K562 (cell line): ENCODE measurements around the gene ZEB2. TPM values are rescaled to one million over a fixed set of nuclear protein-coding genes. Genes with fewer than 3 reads are reported as not detected.

Experiments
- ATAC-seq: fragments of 200-7000 bp; cut with Tn5 transposase; 3 replicates; pipeline ENCODE4 v1.9.1; 2020; ENCODE audit warnings: moderate library complexity
- BruUV-seq: library from RNA; stranded (reverse); fragments of 400-500 nt; replicated peaks from 2 replicates; lab custom pipeline; 2021; lab: Mats Ljungman, UMichigan
- CTCF ChIA-PET: fragments of 300-600 bp; formaldehyde crosslinking; extraction: SDS; loops from one replicate; lab custom pipeline; 2021; ENCODE audit warnings: low intra/inter-chr PET ratio; lab: Yijun Ruan, JAX
- POLR2A ChIA-PET: fragments of 300-600, 350-650 bp; sonication (Branson Sonifier 250); formaldehyde crosslinking; extraction: SDS; loops from one replicate; lab custom pipeline; 2021; ENCODE audit warnings: antibody characterized with exemption, inconsistent platforms; lab: Yijun Ruan, JAX
- DNase-seq, 4 experiments: peaks; one replicate each; pipeline versions ENCODE4 v3.0.0 to v3.0.0-alpha.2; 2011 to 2018; ENCODE audit warnings: low spot score in 3 of 4, mixed read lengths in 3 of 4; ENCODE audit errors: extremely low read depth in 1 of 4
- FAIRE-seq: peaks from 2 replicates; lab custom pipeline; 2011; peaks lifted over from hg19 to GRCh38; lab: Jason Lieb, UNC
- H2AFZ ChIP-seq: 2 replicates; pipeline ENCODE4 v1.6.0; 2011; ENCODE audit warnings: low read depth, low read length, control low read depth, inconsistent platforms
- H3K27ac ChIP-seq: fragments of 200-600 bp; 3 replicates; pipeline ENCODE4 v1.8.0; 2011; ENCODE audit warnings: low read depth, mild to moderate bottlenecking, control low read depth, inconsistent platforms, low read length, moderate library complexity, mixed read lengths; ENCODE audit errors: extremely low read depth
- H3K27me3 ChIP-seq, 2 experiments: fragments of 300-600 bp in 1 of 2; 2 replicates in 1 of 2; 3 replicates in 1 of 2; pipeline versions ENCODE4 v1.6.0 to v1.8.0; 2011; ENCODE audit warnings: inconsistent platforms in 2 of 2, low read length in 2 of 2, mild to moderate bottlenecking in 1 of 2, mixed read lengths in 1 of 2, moderate library complexity in 1 of 2; ENCODE audit not compliant: control insufficient read depth in 2 of 2, insufficient read depth in 2 of 2
- H3K36me3 ChIP-seq: fragments of 300-600 bp; 3 replicates; pipeline ENCODE4 v1.8.0; 2011; ENCODE audit warnings: mild to moderate bottlenecking, low read length, inconsistent platforms; ENCODE audit not compliant: control insufficient read depth, insufficient read depth
- H3K4me1 ChIP-seq, 2 experiments: fragments of 200-600 bp in 1 of 2; replicated peaks in 1 of 2; 2 replicates in 1 of 2; 3 replicates in 1 of 2; pipeline versions ENCODE4 v1.5.1 to v1.8.0; 2011; ENCODE audit warnings: inconsistent platforms in 2 of 2, low read length in 2 of 2, mild to moderate bottlenecking in 1 of 2, mixed read lengths in 1 of 2, moderate library complexity in 1 of 2; ENCODE audit not compliant: control insufficient read depth in 2 of 2, insufficient read depth in 2 of 2
- H3K4me2 ChIP-seq: 2 replicates; pipeline ENCODE4 v1.6.1; 2011; ENCODE audit warnings: low read length, control low read depth, inconsistent platforms, mixed read lengths; ENCODE audit not compliant: insufficient read depth
- H3K4me3 ChIP-seq: fragments of 200-600 bp; sonication (generic), shearing (Covaris generic); 2 replicates; pipeline ENCODE4 v1.5.1; 2016; ENCODE audit warnings: control low read depth, inconsistent platforms
- H3K79me2 ChIP-seq: fragments of 200-600 bp; 3 replicates; pipeline ENCODE4 v1.8.0; 2011; ENCODE audit warnings: low read length, inconsistent platforms; ENCODE audit not compliant: control insufficient read depth, insufficient read depth
- H3K9ac ChIP-seq, 2 experiments: 2 replicates each; pipeline versions ENCODE4 v1.6.0 to v1.6.1; 2011; ENCODE audit warnings: low read depth in 2 of 2, low read length in 2 of 2, control low read depth in 1 of 2, inconsistent platforms in 1 of 2, mild to moderate bottlenecking in 1 of 2, mixed read lengths in 1 of 2; ENCODE audit not compliant: insufficient read depth in 1 of 2
- H3K9me1 ChIP-seq: one replicate; pipeline ENCODE4 v1.6.0; 2011; ENCODE audit warnings: inconsistent platforms, mild to moderate bottlenecking, low read length, moderate library complexity; ENCODE audit not compliant: control insufficient read depth, insufficient read depth
- H3K9me3 ChIP-seq: replicated peaks from 2 replicates; pipeline ENCODE4 v1.5.1; 2011; ENCODE audit warnings: low read depth, low read length, inconsistent platforms; ENCODE audit not compliant: control insufficient read depth, insufficient read depth
- H4K20me1 ChIP-seq: replicated peaks from 2 replicates; pipeline ENCODE4 v1.6.1; 2011; ENCODE audit warnings: low read length, inconsistent platforms, mixed read lengths; ENCODE audit not compliant: control insufficient read depth, insufficient read depth
- BHLHE40 ChIP-seq: IDR thresholded peaks from 2 replicates; pipeline ENCODE4 v1.6.1; 2011; ENCODE audit warnings: low read length, improper control_type of control experiment
- C11orf30 ChIP-seq: fragments of 450-650 bp; IDR thresholded peaks from 2 replicates; pipeline ENCODE4 v1.6.1; 2016; ENCODE audit warnings: low read depth, mild to moderate bottlenecking
- CEBPB ChIP-seq: fragments of 450-650 bp; IDR thresholded peaks from 2 replicates; pipeline ENCODE4 v1.6.1; 2016; ENCODE audit warnings: missing genetic modification characterization, missing compliant biosample characterization
- CEBPG ChIP-seq, 3 experiments: fragments of 200-800 bp in 1 of 3; sonication (Bioruptor generic) in 1 of 3; sonication (generic) in 1 of 3; formaldehyde crosslinking in 1 of 3; IDR thresholded peaks in 2 of 3; conservative IDR thresholded peaks in 1 of 3; 2 replicates each; pipeline versions ENCODE4 v1.6.1 to v1.8.0; 2016 to 2022; ENCODE audit warnings: missing compliant biosample characterization in 2 of 3, missing genetic modification characterization in 2 of 3, mild to moderate bottlenecking in 1 of 3, missing genetic modification reagents in 1 of 3
- HLTF ChIP-seq: fragments of 450-650 bp; IDR thresholded peaks from 2 replicates; pipeline ENCODE4 v1.6.1; 2016
- HSF4 ChIP-seq: fragments of 250-450 bp; sonication (Bioruptor Pico); IDR thresholded peaks from 2 replicates; pipeline ENCODE4 v2.1.2; 2022; ENCODE audit warnings: mild to moderate bottlenecking, moderate library complexity, borderline replicate concordance
- MECOM ChIP-seq: fragments of 250-450 bp; sonication (Bioruptor Pico); IDR thresholded peaks from 2 replicates; pipeline ENCODE4 v1.8.0; 2022; ENCODE audit warnings: inconsistent platforms
- MEF2A ChIP-seq: IDR thresholded peaks from 2 replicates; pipeline ENCODE4 v1.6.1; 2011; ENCODE audit warnings: low read depth, mild to moderate bottlenecking, low read length, moderate library complexity; ENCODE audit not compliant: control insufficient read depth
- PTTG1 ChIP-seq: fragments of 450-650 bp; IDR thresholded peaks from 2 replicates; pipeline ENCODE4 v1.6.1; 2016; ENCODE audit warnings: low read depth, mild to moderate bottlenecking, missing genetic modification characterization, missing compliant biosample characterization
- RBM39 ChIP-seq: fragments of 200-400 bp; formaldehyde crosslinking; optimal IDR thresholded peaks from 2 replicates; pipeline ENCODE3; 2018; ENCODE audit warnings: low read depth, low read length
- SMARCA4 ChIP-seq: fragments of 450-650 bp; IDR thresholded peaks from 2 replicates; pipeline ENCODE4 v1.6.1; 2016
- TOE1 ChIP-seq, 2 experiments: fragments of 450-650 bp in 1 of 2; sonication (generic) in 1 of 2; formaldehyde crosslinking in 1 of 2; IDR thresholded peaks; 2 replicates each; pipeline versions ENCODE4 v1.7.1 to v1.8.0; 2016 to 2022; ENCODE audit warnings: borderline replicate concordance in 2 of 2, mild to moderate bottlenecking in 2 of 2, antibody characterized with exemption in 1 of 2, inconsistent platforms in 1 of 2, low read depth in 1 of 2, missing genetic modification reagents in 1 of 2, moderate library complexity in 1 of 2
- TRIM25 ChIP-seq: fragments of 450-650 bp; IDR thresholded peaks from 2 replicates; pipeline ENCODE4 v1.7.0; 2016; ENCODE audit warnings: borderline replicate concordance
- TSC22D4 ChIP-seq: fragments of 450-650 bp; IDR thresholded peaks from 2 replicates; pipeline ENCODE4 v1.6.1; 2016; ENCODE audit warnings: missing genetic modification characterization, missing biosample characterization, control low read depth
- ZBTB26 ChIP-seq: fragments of 450-650 bp; formaldehyde crosslinking; IDR thresholded peaks from 2 replicates; pipeline ENCODE4 v1.4.0; 2022; ENCODE audit warnings: missing genetic modification characterization
- ZC3H8 ChIP-seq: fragments of 450-650 bp; IDR thresholded peaks from 2 replicates; pipeline ENCODE4 v1.6.1; 2017
- ZNF121 ChIP-seq: sonication (generic); formaldehyde crosslinking; conservative IDR thresholded peaks from 2 replicates; pipeline ENCODE4 v1.8.0; 2022; ENCODE audit warnings: missing genetic modification reagents
- ZNF347 ChIP-seq: fragments of 450-650 bp; formaldehyde crosslinking; IDR thresholded peaks from 2 replicates; pipeline ENCODE4 v1.4.0; 2020; ENCODE audit warnings: low read depth, mild to moderate bottlenecking, moderate library complexity
- WGBS: fragments of 100-300 bp; shearing (Covaris generic); methylation state at CpG from one replicate; pipeline ENCODE4 v1.1.6; 2016; ENCODE audit warnings: low coverage, mixed read lengths; ENCODE audit not compliant: insufficient coverage; ENCODE audit errors: missing lambda C conversion rate; 5-methylcytosine and 5-hydroxymethylcytosine counted together
- in situ Hi-C: fragments of 300-500 bp; cut with MboI; formaldehyde crosslinking; loops from 4 replicates; pipeline ENCODE4 v1.15.0; 2018; ENCODE audit warnings: inconsistent platforms, mixed read lengths
- intact Hi-C: fragments of 100-400 bp; cut with micrococcal nuclease; formaldehyde crosslinking; loops from 2 replicates; pipeline ENCODE4 v1.14.2; 2022
- polyA plus RNA-seq, 8 experiments: library from polyadenylated mRNA; depleted of rRNA in 4 of 8; stranded (reverse) in 5 of 8; unstranded in 3 of 8; fragments of >200 nt; fragmentation: Nextera tagmentation in 2 of 8; fragmentation: Illumina TruSeq in 1 of 8; extraction: Ambion mirVana in 2 of 8; extraction: Trizol in 1 of 8; gene quantifications; 2 replicates each; pipeline versions ENCODE4 v1.2.1 to v1.2.3, GENCODE V29; 2011 to 2014; ENCODE audit warnings: inconsistent platforms in 1 of 8, missing spikeins in 1 of 8
- total RNA-seq, 7 experiments: library from RNA; depleted of rRNA in 6 of 7; stranded (reverse); fragments of >200 nt in 6 of 7; fragmentation: Illumina TruSeq in 2 of 7; extraction: Trizol in 2 of 7; gene quantifications; 2 replicates each; pipeline versions ENCODE4 v1.2.1 to v1.2.3, GENCODE V29; 2011 to 2021; ENCODE audit warnings: low replicate concordance in 1 of 7

Gene ZEB2
- total and polyA plus RNA-seq, 9 of the 15 experiments (the other 6 are each of a cell fraction or from before 2014, with no cell fraction given): 15.1 to 113 (median 72.3) TPM

DNA sequence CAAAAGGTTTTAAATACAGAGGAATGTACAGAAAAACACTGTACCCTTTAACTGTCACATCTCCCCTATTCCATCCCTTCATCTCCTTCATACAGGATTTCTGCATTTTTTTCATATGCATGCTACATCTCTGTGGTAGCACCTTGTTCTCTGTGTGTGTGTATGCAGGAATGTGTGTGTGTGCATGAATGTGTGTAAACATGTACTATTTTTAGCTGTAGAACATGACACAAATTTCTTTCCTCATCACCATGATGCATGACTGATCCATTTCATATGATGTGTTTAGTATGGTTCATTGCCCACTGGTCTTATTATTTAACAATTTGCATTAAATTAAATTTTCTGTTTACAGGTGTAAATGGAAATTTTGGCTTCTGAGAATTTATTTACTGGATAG is 21.5 kb upstream of the ZEB2 start (continued):
- no peak for TF ChIP-seq ZNF121 (CRISPR knock-in tag)
- no peak for TF ChIP-seq SMARCA4
- TF ChIP-seq ZBTB26 (CRISPR knock-in tag): no peak
- TF ChIP-seq, all 486 proteins: peak for 0

GRCh38 chr2:144539289-144539782 is 19.4 kb upstream of the ZEB2 start:
- no peaks in the 10 kb centered on the region for H3K79me2 ChIP-seq
- H3K4me2 ChIP-seq: no peak overlapping the region
- peak overlapping the region; percentile 81 for H2AFZ ChIP-seq
- no peaks in the 10 kb centered on the region for H3K36me3 ChIP-seq
- ATAC-seq (peak; percentile 47), DNase-seq (no peak), FAIRE-seq (no peak)
- H3K9ac ChIP-seq: no peak overlapping the region
- in situ Hi-C loops: no loop called here
- BruUV-seq: no TSS peak
- CTCF ChIA-PET: no interaction called here
- no peaks in the 10 kb centered on the region for H3K9me3 ChIP-seq
- no peak overlapping the region for H3K27ac ChIP-seq
- intact Hi-C loops: no loop called here
- H3K4me3 ChIP-seq: no peak overlapping the region
- WGBS: 60% methylated on average over 4 of the region's 4 CpGs
- no peaks in the 10 kb centered on the region for H3K27me3 ChIP-seq
- H4K20me1 ChIP-seq: no peaks in the 10 kb centered on the region
- H3K9me1 ChIP-seq: no peaks in the 10 kb centered on the region
- POLR2A ChIA-PET: interaction anchor here (0.6 kb wide), 1 partner anchor 14 kb away, joined by 3 read pairs; no protein-coding TSS in a partner anchor
- H3K4me1 ChIP-seq: no peaks in the 10 kb centered on the region; a peak in 1 of 5 replicates
- no peak for TF ChIP-seq TOE1 (IDR thresholded peaks at IDR 0.05; ENCODE audit: borderline replicate concordance)
- TF ChIP-seq TOE1 (CRISPR knock-in tag; IDR thresholded peaks at IDR 0.05; ENCODE audit: borderline replicate concordance, low read depth): no peak
- TF ChIP-seq MECOM (CRISPR knock-in tag): peak; percentile 14; the same call in 1 of the 2 replicates
- peak; percentile 20; the same call in 1 of the 2 replicates for TF ChIP-seq C11orf30
- TF ChIP-seq CEBPG (CRISPR knock-in tag; IDR thresholded peaks at IDR 0.05): no peak
- TF ChIP-seq CEBPG (tag; conservative IDR thresholded peaks at IDR 0.05 in 1 of 2, IDR thresholded peaks at IDR 0.05 in 1 of 2): peak in 1 of 2 experiments; percentile 73; a peak in 2 of 4 replicates
- no peak for TF ChIP-seq ZNF347 (CRISPR knock-in tag)
- TF ChIP-seq RBM39: no peak
- no peak for TF ChIP-seq ZC3H8
- TF ChIP-seq PTTG1: no peak
- TF ChIP-seq MEF2A: no peak
- TF ChIP-seq HLTF: no peak
- no peak for TF ChIP-seq HSF4 (CRISPR knock-in tag)
- no peak for TF ChIP-seq TSC22D4 (tag)
- no peak for TF ChIP-seq TRIM25
- TF ChIP-seq CEBPB (tag): peak; percentile 92
- no peak for TF ChIP-seq BHLHE40
